ENCODE measurements around the gene LUC7L2.

DNA sequence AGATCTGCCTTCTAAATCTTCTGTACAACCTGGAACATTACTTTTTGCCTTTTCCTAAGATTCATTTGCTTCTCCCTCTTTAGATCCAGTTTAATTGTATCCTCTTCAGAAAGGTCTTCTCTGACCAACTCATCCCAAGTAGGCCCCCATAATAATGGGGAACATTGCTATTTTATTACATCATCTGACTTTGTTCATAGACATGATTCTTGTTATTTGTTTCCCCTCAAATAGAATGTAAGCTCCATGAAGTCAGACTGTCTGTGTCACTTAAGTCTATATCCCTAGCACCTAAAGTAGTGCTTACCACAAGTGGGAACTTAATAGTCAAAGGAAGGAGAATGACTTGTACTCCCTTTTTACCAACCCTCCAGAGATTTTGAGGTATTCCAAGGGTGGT lies 37.5 kb downstream of the LUC7L2 start:
- TF ChIP-seq, protein P1, sequence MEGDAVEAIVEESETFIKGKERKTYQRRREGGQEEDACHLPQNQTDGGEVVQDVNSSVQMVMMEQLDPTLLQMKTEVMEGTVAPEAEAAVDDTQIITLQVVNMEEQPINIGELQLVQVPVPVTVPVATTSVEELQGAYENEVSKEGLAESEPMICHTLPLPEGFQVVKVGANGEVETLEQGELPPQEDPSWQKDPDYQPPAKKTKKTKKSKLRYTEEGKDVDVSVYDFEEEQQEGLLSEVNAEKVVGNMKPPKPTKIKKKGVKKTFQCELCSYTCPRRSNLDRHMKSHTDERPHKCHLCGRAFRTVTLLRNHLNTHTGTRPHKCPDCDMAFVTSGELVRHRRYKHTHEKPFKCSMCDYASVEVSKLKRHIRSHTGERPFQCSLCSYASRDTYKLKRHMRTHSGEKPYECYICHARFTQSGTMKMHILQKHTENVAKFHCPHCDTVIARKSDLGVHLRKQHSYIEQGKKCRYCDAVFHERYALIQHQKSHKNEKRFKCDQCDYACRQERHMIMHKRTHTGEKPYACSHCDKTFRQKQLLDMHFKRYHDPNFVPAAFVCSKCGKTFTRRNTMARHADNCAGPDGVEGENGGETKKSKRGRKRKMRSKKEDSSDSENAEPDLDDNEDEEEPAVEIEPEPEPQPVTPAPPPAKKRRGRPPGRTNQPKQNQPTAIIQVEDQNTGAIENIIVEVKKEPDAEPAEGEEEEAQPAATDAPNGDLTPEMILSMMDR (IDR thresholded peaks at IDR 0.05; ENCODE audit: insufficient read depth, low read depth, low read length) = no peak
- TF ChIP-seq EZH2 (IDR thresholded peaks at IDR 0.05; ENCODE audit: insufficient read depth, low read length) = no peak
